ENCODE results near the gene ADPRH. TPM values are rescaled to one million over a fixed set of nuclear protein-coding genes. Genes with fewer than 3 reads are reported as not detected.

Gene ADPRH
- polyA plus RNA-seq, 2 of the 4 experiments (the other 2 are of a cell fraction), result 3.7 to 3.8 TPM

DNA sequence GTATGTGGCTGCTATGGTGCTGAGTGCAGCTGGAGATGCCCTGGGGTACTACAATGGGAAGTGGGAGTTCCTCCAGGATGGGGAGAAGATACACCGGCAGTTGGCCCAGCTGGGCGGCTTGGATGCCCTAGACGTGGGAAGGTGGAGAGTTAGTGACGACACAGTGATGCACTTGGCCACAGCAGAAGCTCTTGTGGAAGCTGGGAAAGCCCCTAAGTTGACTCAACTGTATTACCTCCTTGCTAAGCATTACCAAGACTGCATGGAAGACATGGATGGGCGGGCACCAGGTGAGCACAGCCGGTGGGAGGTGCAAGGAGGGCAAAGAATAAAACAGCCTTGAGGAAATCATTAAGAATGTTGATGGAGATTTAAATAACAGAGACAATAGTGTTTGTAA, 2.9 kb downstream of the ADPRH start:
- POLR2A ChIA-PET, result no interaction called here
- CTCF ChIA-PET, result interaction anchor here (1.1 to 1.7 kb wide), 2 partner anchors 14 to 99 kb away, joined by 3 to 5 read pairs; no protein-coding TSS in a partner anchor
- TF ChIP-seq RARB (CRISPR knock-in tag; IDR thresholded peaks at IDR 0.05) (no peak), CBX2 (IDR thresholded peaks at IDR 0.05; ENCODE audit: borderline replicate concordance, low read depth) (no peak), HDAC2 (IDR thresholded peaks at IDR 0.05) (no peak), ZNF302 (CRISPR knock-in tag; IDR thresholded peaks at IDR 0.05) (no peak), NFE2L2 (conservative IDR thresholded peaks at IDR 0.05; ENCODE audit: low read length) (no peak), CBX8 (IDR thresholded peaks at IDR 0.05) (no peak), KDM1A (IDR thresholded peaks at IDR 0.05; ENCODE audit: low read depth) (no peak), PHF8 (IDR thresholded peaks at IDR 0.05; ENCODE audit: borderline replicate concordance, low read depth) (no peak), SMC3 (IDR thresholded peaks at IDR 0.05) (no peak), JUNB (IDR thresholded peaks at IDR 0.05) (no peak), FOSB (CRISPR knock-in tag; IDR thresholded peaks at IDR 0.05) (no peak)
- TF ChIP-seq, protein P1, sequence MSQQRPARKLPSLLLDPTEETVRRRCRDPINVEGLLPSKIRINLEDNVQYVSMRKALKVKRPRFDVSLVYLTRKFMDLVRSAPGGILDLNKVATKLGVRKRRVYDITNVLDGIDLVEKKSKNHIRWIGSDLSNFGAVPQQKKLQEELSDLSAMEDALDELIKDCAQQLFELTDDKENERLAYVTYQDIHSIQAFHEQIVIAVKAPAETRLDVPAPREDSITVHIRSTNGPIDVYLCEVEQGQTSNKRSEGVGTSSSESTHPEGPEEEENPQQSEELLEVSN (IDR thresholded peaks at IDR 0.05; ENCODE audit: borderline replicate concordance, low read depth), result no peak
- TF ChIP-seq, protein P2, sequence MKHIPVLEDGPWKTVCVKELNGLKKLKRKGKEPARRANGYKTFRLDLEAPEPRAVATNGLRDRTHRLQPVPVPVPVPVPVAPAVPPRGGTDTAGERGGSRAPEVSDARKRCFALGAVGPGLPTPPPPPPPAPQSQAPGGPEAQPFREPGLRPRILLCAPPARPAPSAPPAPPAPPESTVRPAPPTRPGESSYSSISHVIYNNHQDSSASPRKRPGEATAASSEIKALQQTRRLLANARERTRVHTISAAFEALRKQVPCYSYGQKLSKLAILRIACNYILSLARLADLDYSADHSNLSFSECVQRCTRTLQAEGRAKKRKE (CRISPR knock-in tag; IDR thresholded peaks at IDR 0.05; ENCODE audit: low read depth), result no peak
- Histone ChIP-seq H3K4me2 (no peak overlapping the region), H3K4me3 (no peak overlapping the region), H3K4me1 (peaks cover 9% of the 10 kb centered on the region; the same call in 1 of the 3 replicates), H3K9me3 (no peaks in the 10 kb centered on the region), H3K27ac (no peak overlapping the region)
- DNase-seq (ENCODE audit: low read depth in 1 of 2, low spot score in 1 of 2), result no peak
- ATAC-seq, result no peak
- WGBS (ENCODE audit: missing lambda C conversion rate), result 77% methylated on average over 6 of the region's 6 CpGs
- FAIRE-seq, result no peak

DNA sequence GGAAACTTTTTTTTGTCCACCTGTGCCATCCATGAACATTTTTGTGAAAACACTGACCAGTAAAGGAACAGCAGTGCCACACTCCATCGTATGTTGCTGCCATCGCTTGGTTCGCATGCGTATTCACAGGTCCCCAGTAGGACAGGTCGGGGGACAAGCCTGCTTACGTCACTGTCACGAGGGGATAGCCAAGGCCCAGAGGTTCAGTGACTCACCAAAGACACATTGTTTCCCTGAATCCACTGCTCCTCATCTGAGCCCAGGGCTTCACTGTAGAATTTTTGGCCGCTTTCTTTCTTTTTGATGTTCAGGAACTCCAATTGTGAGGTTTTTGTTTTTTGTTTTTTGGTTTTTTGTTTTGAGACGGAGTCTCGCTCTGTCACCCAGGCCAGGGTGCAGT, 5.9 kb downstream of the ADPRH start:
- H3K27ac ChIP-seq, result no peak overlapping the region
- POLR2A ChIA-PET, result no interaction called here
- H3K9me3 ChIP-seq, result no peaks in the 10 kb centered on the region
- TF ChIP-seq ZFP36 (IDR thresholded peaks at IDR 0.05; ENCODE audit: borderline replicate concordance, partially characterized antibody), result no peak
- TF ChIP-seq, protein P3, sequence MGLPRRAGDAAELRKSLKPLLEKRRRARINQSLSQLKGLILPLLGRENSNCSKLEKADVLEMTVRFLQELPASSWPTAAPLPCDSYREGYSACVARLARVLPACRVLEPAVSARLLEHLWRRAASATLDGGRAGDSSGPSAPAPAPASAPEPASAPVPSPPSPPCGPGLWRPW (IDR thresholded peaks at IDR 0.05), result no peak
- no peak for TF ChIP-seq POLR2A (IDR thresholded peaks at IDR 0.05; ENCODE audit: low read length)
- no peak for TF ChIP-seq KDM5A (IDR thresholded peaks at IDR 0.05)
- DNase-seq (ENCODE audit: low read depth in 1 of 2, low spot score in 1 of 2) (no peak), FAIRE-seq (no peak), ATAC-seq (no peak)
- 0 out of 3 replicates have a peak, but pooled peaks cover under 1% of the 10 kb centered on the region for H3K4me1 ChIP-seq
- H3K4me3 ChIP-seq, result no peak overlapping the region
- CTCF ChIA-PET, result interaction anchor here (1.3 kb wide), 1 partner anchor 96 kb away, joined by 3 read pairs; no protein-coding TSS in a partner anchor
- whole genome bisulfite sequencing (ENCODE audit: missing lambda C conversion rate), result 91% methylated on average over 10 of the region's 10 CpGs
- H3K4me2 ChIP-seq, result no peak overlapping the region

DNA sequence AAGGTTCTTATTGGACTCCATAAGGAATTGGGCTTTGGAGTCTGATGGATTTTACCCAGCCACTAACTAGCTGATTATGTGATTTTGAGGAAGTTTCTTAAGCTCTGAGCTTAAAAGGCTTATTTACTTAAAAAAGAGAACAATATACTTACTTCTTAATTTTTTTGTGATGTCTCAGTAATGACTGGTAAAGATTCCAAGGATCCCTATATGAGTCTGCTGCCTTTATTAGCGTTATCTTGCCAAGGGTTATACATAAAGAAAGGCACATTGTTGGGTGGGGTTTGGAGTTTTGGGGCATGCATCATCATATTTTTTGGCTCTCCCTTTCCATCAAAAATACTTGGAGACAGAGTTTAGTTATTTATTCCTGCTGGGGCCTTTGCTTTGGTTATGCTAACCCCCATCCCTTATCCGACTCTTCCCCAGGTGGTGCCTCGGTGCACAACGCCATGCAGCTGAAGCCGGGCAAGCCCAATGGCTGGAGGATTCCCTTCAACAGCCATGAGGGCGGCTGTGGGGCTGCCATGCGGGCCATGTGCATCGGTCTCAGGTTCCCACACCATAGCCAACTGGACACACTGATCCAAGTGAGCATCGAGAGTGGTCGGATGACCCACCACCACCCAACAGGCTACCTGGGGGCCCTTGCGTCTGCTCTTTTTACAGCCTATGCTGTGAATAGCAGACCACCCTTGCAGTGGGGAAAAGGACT, 6.7 kb downstream of the ADPRH start:
- 87% methylated on average over 11 of the region's 11 CpGs for WGBS (ENCODE audit: missing lambda C conversion rate)
- Histone ChIP-seq H3K27ac (no peak overlapping the region), H3K9me3 (no peaks in the 10 kb centered on the region), H3K4me1 (no peaks in the 10 kb centered on the region), H3K4me3 (no peak overlapping the region), H3K4me2 (no peak overlapping the region)
- DNase-seq (ENCODE audit: low read depth in 1 of 2, low spot score in 1 of 2) (no peak), ATAC-seq (no peak), FAIRE-seq (no peak)
- CTCF ChIA-PET, result no interaction called here
- TF ChIP-seq, protein P4, sequence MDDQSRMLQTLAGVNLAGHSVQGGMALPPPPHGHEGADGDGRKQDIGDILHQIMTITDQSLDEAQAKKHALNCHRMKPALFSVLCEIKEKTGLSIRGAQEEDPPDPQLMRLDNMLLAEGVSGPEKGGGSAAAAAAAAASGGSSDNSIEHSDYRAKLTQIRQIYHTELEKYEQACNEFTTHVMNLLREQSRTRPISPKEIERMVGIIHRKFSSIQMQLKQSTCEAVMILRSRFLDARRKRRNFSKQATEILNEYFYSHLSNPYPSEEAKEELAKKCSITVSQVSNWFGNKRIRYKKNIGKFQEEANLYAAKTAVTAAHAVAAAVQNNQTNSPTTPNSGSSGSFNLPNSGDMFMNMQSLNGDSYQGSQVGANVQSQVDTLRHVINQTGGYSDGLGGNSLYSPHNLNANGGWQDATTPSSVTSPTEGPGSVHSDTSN (IDR thresholded peaks at IDR 0.05), result no peak
- TF ChIP-seq KDM5A (IDR thresholded peaks at IDR 0.05) (no peak), CHD2 (IDR thresholded peaks at IDR 0.05; ENCODE audit: low read length, partially characterized antibody) (no peak), NPAS2 (CRISPR knock-in tag; IDR thresholded peaks at IDR 0.05; ENCODE audit: borderline replicate concordance) (no peak), POLR2AphosphoS2 (conservative IDR thresholded peaks at IDR 0.05; ENCODE audit: low read length) (no peak), ZC3H11A (IDR thresholded peaks at IDR 0.05) (no peak)
- TF ChIP-seq, protein P5, sequence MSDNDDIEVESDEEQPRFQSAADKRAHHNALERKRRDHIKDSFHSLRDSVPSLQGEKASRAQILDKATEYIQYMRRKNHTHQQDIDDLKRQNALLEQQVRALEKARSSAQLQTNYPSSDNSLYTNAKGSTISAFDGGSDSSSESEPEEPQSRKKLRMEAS (IDR thresholded peaks at IDR 0.05), result no peak
- POLR2A ChIA-PET, result no interaction called here

All from A549 (cell line).